ENCODE data around the gene PBXIP1. TPM values are rescaled to one million over a fixed set of nuclear protein-coding genes. Genes with fewer than 3 reads are reported as not detected.

PBXIP1 gene
- total RNA-seq, 1 donor from 2014 or later, result 23.6 TPM

DNA sequence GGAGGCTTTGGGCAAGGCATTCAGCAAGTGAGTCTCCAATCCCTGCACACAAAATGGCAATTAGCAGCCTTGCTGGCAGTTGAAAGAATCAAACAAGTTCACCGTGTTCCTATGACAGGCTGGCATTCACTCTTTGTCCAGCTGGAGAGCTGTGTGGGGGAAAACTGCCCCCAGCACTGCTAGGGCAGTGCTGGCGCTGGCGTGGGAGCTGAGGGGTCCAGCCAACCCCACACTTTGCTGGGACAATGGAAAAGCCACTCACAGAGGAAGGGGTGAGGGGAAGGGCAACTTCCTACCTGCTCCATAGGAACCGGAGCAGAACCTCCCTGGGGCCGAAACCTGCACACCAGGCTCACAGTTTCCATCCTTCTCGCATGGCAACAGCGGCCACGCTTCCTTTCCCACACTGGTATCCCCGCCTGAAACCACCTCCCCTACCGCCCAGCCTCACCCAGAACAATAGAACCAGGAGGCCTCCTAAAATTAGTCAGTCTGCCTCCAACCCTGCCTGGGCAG, 59.1 kb downstream of the PBXIP1 start:
- Mint-ChIP-seq H3K27me3 (ENCODE audit: low read depth) (peaks cover 12% of the 10 kb centered on the region), H3K4me1 (ENCODE audit: low read depth) (no peaks in the 10 kb centered on the region), H3K4me3 (ENCODE audit: low read depth) (no peak overlapping the region), H3K27ac (no peak overlapping the region), H3K9me3 (no peaks in the 10 kb centered on the region), H3K36me3 (ENCODE audit: low read depth) (no peaks in the 10 kb centered on the region)
- DNase-seq (ENCODE audit: low spot score), result no peak
- intact Hi-C loops (cut with micrococcal nuclease), result no loop called here

GRCh38 chr1:154895798-154896197, 60.1 kb downstream of the PBXIP1 start:
- peaks cover 13% of the 10 kb centered on the region for H3K27me3 Mint-ChIP-seq (ENCODE audit: low read depth)
- H3K27ac Mint-ChIP-seq, result no peak overlapping the region
- H3K4me1 Mint-ChIP-seq (ENCODE audit: low read depth), result no peaks in the 10 kb centered on the region
- no peaks in the 10 kb centered on the region for H3K36me3 Mint-ChIP-seq (ENCODE audit: low read depth)
- no peaks in the 10 kb centered on the region for H3K9me3 Mint-ChIP-seq
- no peak for DNase-seq (ENCODE audit: low spot score)
- no peak overlapping the region for H3K4me3 Mint-ChIP-seq (ENCODE audit: low read depth)
- intact Hi-C loops (cut with micrococcal nuclease), result no loop called here

Other genes starting within 250 kb of the PBXIP1 start
- gene KCNN3, start 85.8 kb downstream of the PBXIP1 start, total RNA-seq, result 0.39 and 0.91 TPM in 2 replicates
- 44.7 and 44.8 TPM in 2 replicates for gene PMVK, start 19.4 kb downstream of the PBXIP1 start, total RNA-seq
- gene PYGO2, start 5.7 kb upstream of the PBXIP1 start, total RNA-seq, result 30.4 and 30.6 TPM in 2 replicates
- gene SHC1, start 14.6 kb upstream of the PBXIP1 start, total RNA-seq, result 55.4 and 56.1 TPM in 2 replicates
- gene CKS1B, start 18.6 kb upstream of the PBXIP1 start, total RNA-seq, result 169 and 178 TPM in 2 replicates
- gene FLAD1, start 27.2 kb upstream of the PBXIP1 start, total RNA-seq, result 54.9 and 60.2 TPM in 2 replicates
- gene LENEP, start 37.5 kb upstream of the PBXIP1 start, total RNA-seq, result 0.48 and 2.0 TPM in 2 replicates
- gene ZBTB7B, start 46.7 kb upstream of the PBXIP1 start, total RNA-seq, result 147 and 154 TPM in 2 replicates
- gene DCST2, start 77.7 kb upstream of the PBXIP1 start, total RNA-seq, result 0.21 and 0.80 TPM in 2 replicates
- gene DCST1, start 77.7 kb upstream of the PBXIP1 start, total RNA-seq, result 0.11 TPM in 1 of 2 replicates, not detected in the other
- 72.0 and 74.8 TPM in 2 replicates for gene ADAM15, start 95.2 kb upstream of the PBXIP1 start, total RNA-seq
- gene EFNA4, start 107.6 kb upstream of the PBXIP1 start, total RNA-seq, result 9.2 and 10.5 TPM in 2 replicates
- 6.0 and 7.1 TPM in 2 replicates for gene EFNA3, start 122.7 kb upstream of the PBXIP1 start, total RNA-seq
- 0.18 and 0.39 TPM in 2 replicates for gene EFNA1, start 171.8 kb upstream of the PBXIP1 start, total RNA-seq
- gene SLC50A1, start 179.8 kb upstream of the PBXIP1 start, total RNA-seq, result 56.9 and 58.0 TPM in 2 replicates
- gene DPM3, start 184.4 kb upstream of the PBXIP1 start, total RNA-seq, result 49.0 and 51.0 TPM in 2 replicates
- gene KRTCAP2, start 217.2 kb upstream of the PBXIP1 start, total RNA-seq, result 237 and 247 TPM in 2 replicates
- 10.7 and 11.5 TPM in 2 replicates for gene TRIM46, start 217.8 kb upstream of the PBXIP1 start, total RNA-seq

Measured in activated T-helper 2 cell treated with anti-CD3 and anti-CD28 coated beads, Interferon-gamma antibody, Interleukin-2, Interleukin-4, amounts not matched to agents 10 μg/mL and 5 μg/mL and 100 μg/mL, durations not matched to agents 14 hours and 24 hours and 36 hours (primary cell).